ENCODE measurements around the gene DIP2C.

DNA sequence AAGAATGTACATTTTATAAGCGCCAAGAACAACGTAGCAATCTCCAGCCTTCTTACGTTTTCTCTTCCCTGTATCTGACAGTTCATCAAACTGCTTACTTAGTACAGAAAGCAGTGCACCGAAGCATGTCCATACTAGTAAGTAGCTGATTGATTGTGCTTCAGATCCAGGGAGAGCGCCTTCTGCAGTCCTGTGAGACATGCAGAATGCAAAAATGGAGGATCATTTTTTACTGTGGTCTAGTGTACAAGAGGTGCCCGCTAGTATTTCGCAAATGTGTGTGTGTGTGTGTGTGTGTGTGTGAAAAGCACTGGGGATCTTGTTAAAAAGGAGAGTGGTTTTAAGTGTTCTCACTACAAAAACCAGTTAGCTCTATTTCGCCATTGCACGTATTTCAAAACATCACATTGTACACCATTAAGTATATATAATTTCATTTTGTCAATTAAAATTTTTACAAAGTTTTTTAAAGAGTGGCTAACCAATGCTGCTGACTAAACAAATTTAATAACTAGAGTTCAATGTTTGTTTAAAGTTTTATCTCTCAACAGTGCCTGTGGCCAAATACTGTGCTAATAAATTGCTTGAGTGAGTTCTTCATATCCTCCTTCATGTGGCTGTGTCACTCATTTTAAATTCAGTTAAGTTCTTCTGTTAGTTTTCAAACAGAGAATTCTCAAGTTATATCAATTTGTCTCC is 454.6 kb downstream of the DIP2C start:
- TF ChIP-seq FOXP1 (CRISPR knock-in tag; IDR thresholded peaks at IDR 0.05; ENCODE audit: borderline replicate concordance) (no peak), SMAD3 (CRISPR knock-in tag; IDR thresholded peaks at IDR 0.05; ENCODE audit: borderline replicate concordance) (no peak), TP53 (CRISPR knock-in tag; IDR thresholded peaks at IDR 0.05) (no peak), TCF7 (CRISPR knock-in tag; IDR thresholded peaks at IDR 0.05; ENCODE audit: low read depth) (no peak), ESRRA (CRISPR knock-in tag; IDR thresholded peaks at IDR 0.05; ENCODE audit: borderline replicate concordance) (no peak), NFYB (CRISPR knock-in tag; conservative IDR thresholded peaks at IDR 0.05; ENCODE audit: low read depth) (no peak), ZNF121 (CRISPR knock-in tag; IDR thresholded peaks at IDR 0.05) (no peak)
- TF ChIP-seq, protein P1, sequence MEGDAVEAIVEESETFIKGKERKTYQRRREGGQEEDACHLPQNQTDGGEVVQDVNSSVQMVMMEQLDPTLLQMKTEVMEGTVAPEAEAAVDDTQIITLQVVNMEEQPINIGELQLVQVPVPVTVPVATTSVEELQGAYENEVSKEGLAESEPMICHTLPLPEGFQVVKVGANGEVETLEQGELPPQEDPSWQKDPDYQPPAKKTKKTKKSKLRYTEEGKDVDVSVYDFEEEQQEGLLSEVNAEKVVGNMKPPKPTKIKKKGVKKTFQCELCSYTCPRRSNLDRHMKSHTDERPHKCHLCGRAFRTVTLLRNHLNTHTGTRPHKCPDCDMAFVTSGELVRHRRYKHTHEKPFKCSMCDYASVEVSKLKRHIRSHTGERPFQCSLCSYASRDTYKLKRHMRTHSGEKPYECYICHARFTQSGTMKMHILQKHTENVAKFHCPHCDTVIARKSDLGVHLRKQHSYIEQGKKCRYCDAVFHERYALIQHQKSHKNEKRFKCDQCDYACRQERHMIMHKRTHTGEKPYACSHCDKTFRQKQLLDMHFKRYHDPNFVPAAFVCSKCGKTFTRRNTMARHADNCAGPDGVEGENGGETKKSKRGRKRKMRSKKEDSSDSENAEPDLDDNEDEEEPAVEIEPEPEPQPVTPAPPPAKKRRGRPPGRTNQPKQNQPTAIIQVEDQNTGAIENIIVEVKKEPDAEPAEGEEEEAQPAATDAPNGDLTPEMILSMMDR (IDR thresholded peaks at IDR 0.05) = no peak
- TF ChIP-seq, protein P2, sequence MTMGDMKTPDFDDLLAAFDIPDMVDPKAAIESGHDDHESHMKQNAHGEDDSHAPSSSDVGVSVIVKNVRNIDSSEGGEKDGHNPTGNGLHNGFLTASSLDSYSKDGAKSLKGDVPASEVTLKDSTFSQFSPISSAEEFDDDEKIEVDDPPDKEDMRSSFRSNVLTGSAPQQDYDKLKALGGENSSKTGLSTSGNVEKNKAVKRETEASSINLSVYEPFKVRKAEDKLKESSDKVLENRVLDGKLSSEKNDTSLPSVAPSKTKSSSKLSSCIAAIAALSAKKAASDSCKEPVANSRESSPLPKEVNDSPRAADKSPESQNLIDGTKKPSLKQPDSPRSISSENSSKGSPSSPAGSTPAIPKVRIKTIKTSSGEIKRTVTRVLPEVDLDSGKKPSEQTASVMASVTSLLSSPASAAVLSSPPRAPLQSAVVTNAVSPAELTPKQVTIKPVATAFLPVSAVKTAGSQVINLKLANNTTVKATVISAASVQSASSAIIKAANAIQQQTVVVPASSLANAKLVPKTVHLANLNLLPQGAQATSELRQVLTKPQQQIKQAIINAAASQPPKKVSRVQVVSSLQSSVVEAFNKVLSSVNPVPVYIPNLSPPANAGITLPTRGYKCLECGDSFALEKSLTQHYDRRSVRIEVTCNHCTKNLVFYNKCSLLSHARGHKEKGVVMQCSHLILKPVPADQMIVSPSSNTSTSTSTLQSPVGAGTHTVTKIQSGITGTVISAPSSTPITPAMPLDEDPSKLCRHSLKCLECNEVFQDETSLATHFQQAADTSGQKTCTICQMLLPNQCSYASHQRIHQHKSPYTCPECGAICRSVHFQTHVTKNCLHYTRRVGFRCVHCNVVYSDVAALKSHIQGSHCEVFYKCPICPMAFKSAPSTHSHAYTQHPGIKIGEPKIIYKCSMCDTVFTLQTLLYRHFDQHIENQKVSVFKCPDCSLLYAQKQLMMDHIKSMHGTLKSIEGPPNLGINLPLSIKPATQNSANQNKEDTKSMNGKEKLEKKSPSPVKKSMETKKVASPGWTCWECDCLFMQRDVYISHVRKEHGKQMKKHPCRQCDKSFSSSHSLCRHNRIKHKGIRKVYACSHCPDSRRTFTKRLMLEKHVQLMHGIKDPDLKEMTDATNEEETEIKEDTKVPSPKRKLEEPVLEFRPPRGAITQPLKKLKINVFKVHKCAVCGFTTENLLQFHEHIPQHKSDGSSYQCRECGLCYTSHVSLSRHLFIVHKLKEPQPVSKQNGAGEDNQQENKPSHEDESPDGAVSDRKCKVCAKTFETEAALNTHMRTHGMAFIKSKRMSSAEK (CRISPR knock-in tag; IDR thresholded peaks at IDR 0.05; ENCODE audit: borderline replicate concordance) = no peak

Data from WTC11 (cell line).